SK-N-SH (cell line): ENCODE measurements around the gene GATAD2A. TPM values are rescaled to one million over a fixed set of nuclear protein-coding genes. Genes with fewer than 3 reads are reported as not detected.
A peak's percentile ranks its signal among the peaks of the same experiment; 100 is the strongest.

Source experiments
- CTCF ChIA-PET: fragments of 300-600, 350-600 bp; formaldehyde crosslinking; extraction: SDS; loops from one replicate; lab custom pipeline; 2021; lab: Yijun Ruan, JAX
- POLR2A ChIA-PET: fragments of 350-600 bp; sonication (Branson Sonifier 250); formaldehyde crosslinking; extraction: SDS; loops from one replicate; lab custom pipeline; 2020; ENCODE audit warnings: antibody characterized with exemption, inconsistent platforms; lab: Yijun Ruan, JAX
- DNase-seq: peaks from one replicate; pipeline ENCODE4 v3.0.0; 2012
- H2AFZ ChIP-seq: fragments of 200-600 bp; sonication (generic); 2 replicates; pipeline ENCODE4 v1.8.1; 2016; ENCODE audit warnings: antibody characterized with exemption, mild to moderate bottlenecking, low read depth
- H3F3A ChIP-seq: fragments of 200-600 bp; sonication (generic); replicated peaks from 2 replicates; pipeline ENCODE3; 2016; ENCODE audit warnings: antibody characterized with exemption, mild to moderate bottlenecking; ENCODE audit not compliant: insufficient read depth
- H3K27ac ChIP-seq, 2 experiments: fragments of 200-500 bp in 1 of 2; fragments of 200-600 bp in 1 of 2; sonication (Bioruptor generic) in 1 of 2; sonication (generic), shearing (Covaris generic) in 1 of 2; 2 replicates each; pipeline versions ENCODE4 v1.5.1 to v1.6.1; 2014 to 2016; ENCODE audit warnings: low read depth in 2 of 2, inconsistent platforms in 1 of 2, low read length in 1 of 2, mild to moderate bottlenecking in 1 of 2, mixed read lengths in 1 of 2
- H3K27me3 ChIP-seq: fragments of 200-600 bp; sonication (generic), shearing (Covaris generic); 2 replicates; pipeline ENCODE4 v1.6.1; 2016; ENCODE audit warnings: mixed run types; ENCODE audit not compliant: insufficient read depth
- H3K36me3 ChIP-seq, 2 experiments: fragments of 200-500 bp in 1 of 2; fragments of 200-600 bp in 1 of 2; sonication (Bioruptor generic) in 1 of 2; sonication (generic) in 1 of 2; replicated peaks in 1 of 2; 2 replicates each; pipeline versions ENCODE3 to v1.5.1; 2014 to 2016; ENCODE audit warnings: low read length in 1 of 2, mild to moderate bottlenecking in 1 of 2; ENCODE audit not compliant: insufficient read depth in 2 of 2, control insufficient read depth in 1 of 2
- H3K4me1 ChIP-seq, 2 experiments: fragments of 200-500 bp in 1 of 2; fragments of 200-600 bp in 1 of 2; sonication (Bioruptor generic) in 1 of 2; sonication (generic), shearing (Covaris generic) in 1 of 2; 2 replicates each; pipeline versions ENCODE4 v1.5.1 to v1.6.1; 2014 to 2016; ENCODE audit warnings: low read depth in 1 of 2, low read length in 1 of 2, mixed run types in 1 of 2; ENCODE audit not compliant: insufficient read depth in 2 of 2, control insufficient read depth in 1 of 2
- H3K4me2 ChIP-seq: fragments of 200-600 bp; sonication (generic), shearing (Covaris generic); 2 replicates; pipeline ENCODE4 v1.6.1; 2017; ENCODE audit warnings: mixed run types
- H3K4me3 ChIP-seq, 2 experiments: fragments of 200-500 bp in 1 of 2; fragments of 200-600 bp in 1 of 2; sonication (Bioruptor generic) in 1 of 2; sonication (generic), shearing (Covaris generic) in 1 of 2; 2 replicates each; pipeline versions ENCODE4 v1.5.1 to v1.8.1; 2014 to 2016; ENCODE audit warnings: low read depth in 2 of 2, inconsistent platforms in 1 of 2, low read length in 1 of 2, mild to moderate bottlenecking in 1 of 2, mixed read lengths in 1 of 2, moderate library complexity in 1 of 2
- H3K79me2 ChIP-seq: fragments of 200-600 bp; sonication (generic); 2 replicates; pipeline ENCODE4 v1.8.1; 2017; ENCODE audit warnings: mild to moderate bottlenecking; ENCODE audit not compliant: insufficient read depth
- H3K9ac ChIP-seq: fragments of 200-600 bp; sonication (generic); 2 replicates; pipeline ENCODE4 v1.6.1; 2017; ENCODE audit warnings: mixed run types
- H3K9me2 ChIP-seq: fragments of 200-600 bp; sonication (generic); 2 replicates; pipeline ENCODE4 v1.6.1; 2017; ENCODE audit warnings: mixed run types
- H3K9me3 ChIP-seq: fragments of 200-600 bp; sonication (generic); 2 replicates; pipeline ENCODE4 v1.6.1; 2017; ENCODE audit warnings: mixed run types, mild to moderate bottlenecking, moderate library complexity
- H4K20me1 ChIP-seq: fragments of 200-600 bp; sonication (generic); 2 replicates; pipeline ENCODE4 v1.6.1; 2017; ENCODE audit warnings: mild to moderate bottlenecking, mixed run types; ENCODE audit not compliant: insufficient read depth
- CHD2 ChIP-seq: fragments of 150-350 bp; IDR thresholded peaks from 2 replicates; pipeline ENCODE4 v1.6.1; 2018; ENCODE audit warnings: low read length; ENCODE audit not compliant: partially characterized antibody
- GABPA ChIP-seq: IDR thresholded peaks from 2 replicates; pipeline ENCODE4 v1.4.0; 2012; ENCODE audit warnings: low read depth, mild to moderate bottlenecking
- GATA2 ChIP-seq: sonication (generic); formaldehyde crosslinking; IDR thresholded peaks from 2 replicates; pipeline ENCODE4 v1.5.0; 2020; ENCODE audit warnings: mild to moderate bottlenecking, missing genetic modification reagents
- JUND ChIP-seq: IDR thresholded peaks from 2 replicates; pipeline ENCODE4 v1.4.0; 2012
- MXI1 ChIP-seq: IDR thresholded peaks from 2 replicates; pipeline ENCODE4 v1.6.1; 2012; ENCODE audit warnings: mild to moderate bottlenecking, low read depth, low read length, improper control_type of control experiment
- NRF1 ChIP-seq: IDR thresholded peaks from 2 replicates; pipeline ENCODE4 v1.6.1; 2012; ENCODE audit warnings: low read depth, mild to moderate bottlenecking, low read length
- POLR2AphosphoS5 ChIP-seq: IDR thresholded peaks from 2 replicates; pipeline ENCODE4 v1.6.1; 2012; ENCODE audit warnings: low read depth, low read length
- RCOR1 ChIP-seq: fragments of 150-350 bp; IDR thresholded peaks from 2 replicates; pipeline ENCODE4 v1.6.1; 2017; ENCODE audit warnings: antibody characterized with exemption, low read length
- RFX5 ChIP-seq: IDR thresholded peaks from 2 replicates; pipeline ENCODE4 v1.6.1; 2012; ENCODE audit warnings: mild to moderate bottlenecking, improper control_type of control experiment, low read length
- SIN3A ChIP-seq: IDR thresholded peaks from 2 replicates; pipeline ENCODE4 v1.6.1; 2012; ENCODE audit warnings: low read depth, mild to moderate bottlenecking, low read length, moderate library complexity, borderline replicate concordance
- SMC3 ChIP-seq: IDR thresholded peaks from 2 replicates; pipeline ENCODE4 v1.6.1; 2012; ENCODE audit warnings: low read depth, low read length, improper control_type of control experiment
- TCF12 ChIP-seq: IDR thresholded peaks from 2 replicates; pipeline ENCODE4 v1.4.0; 2012
- TEAD4 ChIP-seq: IDR thresholded peaks from 2 replicates; pipeline ENCODE4 v1.4.0; 2012; ENCODE audit warnings: mild to moderate bottlenecking, borderline replicate concordance; ENCODE audit not compliant: insufficient read depth
- USF2 ChIP-seq: fragments of 150-350 bp; IDR thresholded peaks from 2 replicates; pipeline ENCODE4 v1.6.1; 2017; ENCODE audit warnings: antibody characterized with exemption, low read length, low read depth, borderline replicate concordance
- YY1 ChIP-seq: IDR thresholded peaks from 2 replicates; pipeline ENCODE4 v1.4.0; 2012; ENCODE audit warnings: low read depth, mild to moderate bottlenecking
- ZBTB33 ChIP-seq: IDR thresholded peaks from 2 replicates; pipeline ENCODE4 v1.4.0; 2012; ENCODE audit warnings: low read depth, borderline replicate concordance
- WGBS: methylation state at CpG from one replicate; pipeline ENCODE4 v1.1.6; 2017; ENCODE audit warnings: low lambda C conversion rate; 5-methylcytosine and 5-hydroxymethylcytosine counted together
- polyA plus RNA-seq, 3 experiments: library from polyadenylated mRNA; depleted of rRNA; stranded (reverse); fragments of >200 nt; gene quantifications; 2 replicates each; pipeline ENCODE4 v1.2.3, GENCODE V29; 2012
- TF ChIP-seq, protein P1 (sequence below): IDR thresholded peaks from 2 replicates; pipeline ENCODE4 v1.4.0; 2012; ENCODE audit warnings: low read depth
- TF ChIP-seq, protein P2 (sequence below): IDR thresholded peaks from 2 replicates; pipeline ENCODE4; 2012

The GATAD2A gene
- polyA plus RNA-seq, 1 of the 3 experiments (the other 2 are of a cell fraction) = 36.6 TPM

DNA sequence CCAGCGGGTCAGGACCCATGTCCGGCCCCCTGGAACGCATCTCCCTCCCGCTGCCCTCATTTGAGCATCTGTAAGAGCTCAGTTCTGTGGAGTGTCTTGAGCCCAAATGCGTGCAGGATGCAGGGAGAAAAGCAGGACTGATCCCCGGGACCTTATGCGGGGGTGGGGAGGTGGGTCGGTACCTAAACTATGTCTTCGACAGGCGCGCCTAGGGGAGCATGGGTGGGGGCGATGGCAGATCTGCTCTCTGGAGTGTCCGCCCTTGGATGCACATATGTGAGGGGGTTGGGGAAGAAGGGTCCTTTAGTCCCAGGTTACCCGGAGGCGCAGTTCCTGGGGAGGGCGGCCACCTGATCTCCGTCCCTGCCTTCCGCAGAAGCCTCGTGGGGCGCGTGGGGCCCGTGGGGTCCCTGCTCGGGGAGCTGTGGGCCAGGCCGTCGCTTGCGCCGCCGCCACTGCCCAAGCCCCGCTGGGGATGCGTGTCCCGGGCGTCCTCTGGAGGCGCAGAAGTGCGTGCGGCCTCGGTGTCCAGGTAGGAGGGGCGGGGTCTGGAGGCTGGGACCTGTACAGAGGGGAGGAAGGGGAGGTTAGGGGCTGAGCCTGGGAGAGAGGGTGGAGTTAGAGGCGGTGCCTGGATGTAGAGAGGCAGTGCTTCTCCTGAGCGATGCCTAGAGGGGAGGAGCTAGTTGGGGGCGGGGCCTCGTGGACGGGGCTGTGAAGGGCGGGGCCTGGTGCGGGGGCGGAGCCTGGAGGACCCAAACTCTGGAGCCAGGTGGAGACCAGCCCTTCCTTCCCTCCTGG lies 135.4 kb downstream of the GATAD2A start:
- no peak overlapping the region for H3K9ac ChIP-seq
- TF ChIP-seq TCF12 = no peak
- no peak for TF ChIP-seq YY1
- no peak for TF ChIP-seq NRF1
- no peak for TF ChIP-seq ZBTB33
- no peak for TF ChIP-seq USF2
- TF ChIP-seq, protein P1, sequence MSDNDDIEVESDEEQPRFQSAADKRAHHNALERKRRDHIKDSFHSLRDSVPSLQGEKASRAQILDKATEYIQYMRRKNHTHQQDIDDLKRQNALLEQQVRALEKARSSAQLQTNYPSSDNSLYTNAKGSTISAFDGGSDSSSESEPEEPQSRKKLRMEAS = no peak
- TF ChIP-seq TEAD4 = no peak
- TF ChIP-seq MXI1 = no peak
- TF ChIP-seq, protein P2, sequence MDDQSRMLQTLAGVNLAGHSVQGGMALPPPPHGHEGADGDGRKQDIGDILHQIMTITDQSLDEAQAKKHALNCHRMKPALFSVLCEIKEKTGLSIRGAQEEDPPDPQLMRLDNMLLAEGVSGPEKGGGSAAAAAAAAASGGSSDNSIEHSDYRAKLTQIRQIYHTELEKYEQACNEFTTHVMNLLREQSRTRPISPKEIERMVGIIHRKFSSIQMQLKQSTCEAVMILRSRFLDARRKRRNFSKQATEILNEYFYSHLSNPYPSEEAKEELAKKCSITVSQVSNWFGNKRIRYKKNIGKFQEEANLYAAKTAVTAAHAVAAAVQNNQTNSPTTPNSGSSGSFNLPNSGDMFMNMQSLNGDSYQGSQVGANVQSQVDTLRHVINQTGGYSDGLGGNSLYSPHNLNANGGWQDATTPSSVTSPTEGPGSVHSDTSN = no peak
- no peak for TF ChIP-seq POLR2AphosphoS5
- no peak for TF ChIP-seq GABPA
- TF ChIP-seq SMC3 = no peak
- TF ChIP-seq RCOR1 = no peak
- TF ChIP-seq JUND = no peak
- no peak for TF ChIP-seq SIN3A
- no peak for TF ChIP-seq GATA2
- no peak for TF ChIP-seq RFX5
- TF ChIP-seq CHD2 = no peak
- TF ChIP-seq, all 33 proteins: peak for 0
- peak overlapping the region in 1 of 2 experiments; percentile 34; a peak in 2 of 4 replicates for H3K4me3 ChIP-seq
- no peak overlapping the region for H3K27ac ChIP-seq
- H3K27me3 ChIP-seq = no peaks in the 10 kb centered on the region
- H3K4me1 ChIP-seq = peaks cover 0 to 23% of the 10 kb centered on the region in 2 experiments; a peak in 1 of 4 replicates
- no peaks in the 10 kb centered on the region for H3F3A ChIP-seq
- DNase-seq = peak; percentile 97
- CTCF ChIA-PET = interaction anchor here (1.3 to 15.3 kb wide), 2 partner anchors 9 to 13 kb away, joined by 9 to 258 read pairs; no protein-coding TSS in a partner anchor
- no peaks in the 10 kb centered on the region for H3K9me2 ChIP-seq
- H2AFZ ChIP-seq = no peak overlapping the region
- no peaks in the 10 kb centered on the region for H3K9me3 ChIP-seq
- no peaks in the 10 kb centered on the region for H3K79me2 ChIP-seq
- peak overlapping the region; percentile 47; the same call in 1 of the 2 replicates for H3K4me2 ChIP-seq
- POLR2A ChIA-PET = interaction anchor here (1.3 kb wide), 1 partner anchor 12 kb away, joined by 5 read pairs; no protein-coding TSS in a partner anchor
- no peaks in the 10 kb centered on the region for H3K36me3 ChIP-seq
- 10% methylated on average over 26 of the region's 45 CpGs for WGBS
- no peaks in the 10 kb centered on the region for H4K20me1 ChIP-seq
